GM23338 (cell line): ENCODE measurements around the gene ELFN1. TPM values are rescaled to one million over a fixed set of nuclear protein-coding genes. Genes with fewer than 3 reads are reported as not detected.

Experiments used
- ATAC-seq: fragments of 200-7000 bp; cut with Tn5 transposase; 3 replicates; pipeline ENCODE4 v1.9.1; 2020
- DNase-seq: peaks from one replicate; pipeline ENCODE4 v3.0.0-alpha.2; 2015; ENCODE audit warnings: low spot score
- H2AFZ ChIP-seq: fragments of 200-600 bp; sonication (generic); 2 replicates; pipeline ENCODE4 v1.8.0; 2016; ENCODE audit warnings: antibody characterized with exemption, mild to moderate bottlenecking, moderate library complexity
- H3F3A ChIP-seq: fragments of 200-600 bp; sonication (generic); replicated peaks from 2 replicates; pipeline ENCODE4 v1.8.0; 2017; ENCODE audit warnings: antibody characterized with exemption, mixed run types, low read depth
- H3K27ac ChIP-seq: fragments of 200-600 bp; sonication (generic); 2 replicates; pipeline ENCODE4 v1.6.1; 2016; ENCODE audit warnings: low read depth
- H3K27me3 ChIP-seq: fragments of 200-600 bp; sonication (generic); 2 replicates; pipeline ENCODE4 v1.8.0; 2016; ENCODE audit warnings: mild to moderate bottlenecking, mixed run types, moderate library complexity; ENCODE audit not compliant: insufficient read depth
- H3K36me3 ChIP-seq: fragments of 200-600 bp; sonication (generic); 2 replicates; pipeline ENCODE4 v1.8.0; 2016; ENCODE audit warnings: mild to moderate bottlenecking; ENCODE audit not compliant: insufficient read depth
- H3K4me1 ChIP-seq: fragments of 200-600 bp; sonication (generic); 2 replicates; pipeline ENCODE4 v1.8.0; 2016; ENCODE audit warnings: mild to moderate bottlenecking, moderate library complexity; ENCODE audit not compliant: insufficient read depth
- H3K4me2 ChIP-seq: fragments of 200-600 bp; sonication (generic); 2 replicates; pipeline ENCODE4 v1.7.1; 2017; ENCODE audit warnings: mixed run types
- H3K4me3 ChIP-seq: fragments of 200-600 bp; sonication (generic); 2 replicates; pipeline ENCODE4 v1.6.1; 2016; ENCODE audit warnings: mixed run types
- H3K79me2 ChIP-seq: fragments of 200-600 bp; sonication (generic); replicated peaks from 2 replicates; pipeline ENCODE4 v1.8.0; 2017; ENCODE audit warnings: mild to moderate bottlenecking; ENCODE audit not compliant: insufficient read depth
- H3K9me2 ChIP-seq: fragments of 200-600 bp; sonication (generic); 2 replicates; pipeline ENCODE4 v1.8.0; 2017; ENCODE audit not compliant: insufficient read depth
- H4K20me1 ChIP-seq: fragments of 200-600 bp; sonication (generic); replicated peaks from 2 replicates; pipeline ENCODE4 v1.8.0; 2017; ENCODE audit warnings: mild to moderate bottlenecking; ENCODE audit not compliant: insufficient read depth
- H3K27ac Mint-ChIP-seq: 2 replicates; pipeline ENCODE4 v1.8.0; 2020; ENCODE audit warnings: inconsistent platforms, mild to moderate bottlenecking, moderate library complexity, mixed read lengths
- H3K27me3 Mint-ChIP-seq: 3 replicates; pipeline ENCODE4 v1.8.0; 2022; ENCODE audit warnings: low read depth, mild to moderate bottlenecking, moderate library complexity, mixed read lengths, inconsistent platforms; ENCODE audit not compliant: insufficient read depth, poor library complexity
- H3K36me3 Mint-ChIP-seq: 3 replicates; pipeline ENCODE4 v1.8.0; 2021; ENCODE audit warnings: low read depth, mild to moderate bottlenecking, inconsistent platforms, moderate library complexity, mixed read lengths
- H3K4me1 Mint-ChIP-seq: 3 replicates; pipeline ENCODE4 v1.8.0; 2020; ENCODE audit warnings: mild to moderate bottlenecking, inconsistent platforms, mixed read lengths
- H3K4me3 Mint-ChIP-seq: 3 replicates; pipeline ENCODE4 v1.8.0; 2021; ENCODE audit warnings: moderate library complexity, mild to moderate bottlenecking, inconsistent platforms, mixed read lengths
- H3K9me3 Mint-ChIP-seq: 3 replicates; pipeline ENCODE4 v1.8.0; 2020; ENCODE audit warnings: moderate library complexity, mild to moderate bottlenecking, inconsistent platforms, mixed read lengths
- CREB1 ChIP-seq: fragments of 250-450 bp; sonication (Bioruptor Pico); IDR thresholded peaks from 2 replicates; pipeline ENCODE4 v1.5.0; 2020; ENCODE audit warnings: low read depth, mild to moderate bottlenecking, moderate library complexity
- ETS1 ChIP-seq: IDR thresholded peaks from 2 replicates; pipeline ENCODE4 v1.6.1; 2016; ENCODE audit warnings: antibody characterized with exemption
- JUNB ChIP-seq: IDR thresholded peaks from one replicate; pipeline ENCODE4 v1.6.1; 2016; ENCODE audit warnings: antibody characterized with exemption; ENCODE audit not compliant: unreplicated experiment
- POLR2AphosphoS5 ChIP-seq: IDR thresholded peaks from 2 replicates; pipeline ENCODE4 v1.6.1; 2016; ENCODE audit warnings: antibody characterized with exemption, low read depth
- REST ChIP-seq: IDR thresholded peaks from one replicate; pipeline ENCODE4 v1.6.1; 2018; ENCODE audit warnings: antibody characterized with exemption; ENCODE audit not compliant: unreplicated experiment
- STAT1 ChIP-seq: IDR thresholded peaks from one replicate; pipeline ENCODE4 v1.6.1; 2016; ENCODE audit warnings: antibody characterized with exemption; ENCODE audit not compliant: unreplicated experiment
- ZNF114 ChIP-seq: fragments of 250-450 bp; sonication (Bioruptor Pico); IDR thresholded peaks from 2 replicates; pipeline ENCODE4 v1.5.0; 2020; ENCODE audit warnings: mild to moderate bottlenecking, moderate library complexity
- ZNF462 ChIP-seq: fragments of 250-450 bp; sonication (Bioruptor Pico); IDR thresholded peaks from 2 replicates; pipeline ENCODE4 v1.5.0; 2020; ENCODE audit warnings: mild to moderate bottlenecking, moderate library complexity
- polyA plus RNA-seq: library from polyadenylated mRNA; unstranded; fragments of >200 nt; fragmentation: Nextera tagmentation; extraction: Ambion mirVana; gene quantifications from 2 replicates; pipeline ENCODE4 v1.2.1, GENCODE V29; 2016
- total RNA-seq: library from RNA; depleted of rRNA; stranded (reverse); fragments of >200 nt; shearing (Covaris generic); gene quantifications from 2 replicates; pipeline ENCODE4 v1.2.3, GENCODE V29; 2014

ELFN1 gene
- total and polyA plus RNA-seq, 2 experiments from 2014 or later, result 0.08 to 3.5 TPM

GRCh38 chr7:1698951-1699350, 28.9 kb downstream of the ELFN1 start:
- ATAC-seq, result no peak

More at GRCh38 chr7:1698951-1699350, 28.9 kb downstream of the ELFN1 start:
- DNase-seq, result no peak
- Mint-ChIP-seq H3K27ac (no peak overlapping the region), H3K4me1 (peaks cover 28% of the 10 kb centered on the region), H3K4me3 (no peak overlapping the region), H3K9me3 (peaks cover 27% of the 10 kb centered on the region), H3K36me3 (peaks cover 17% of the 10 kb centered on the region; the same call in 2 of the 3 replicates), H3K27me3 (peaks cover 14% of the 10 kb centered on the region)
- H2AFZ ChIP-seq, result no peak overlapping the region
- no peak overlapping the region for H3K4me3 ChIP-seq
- no peaks in the 10 kb centered on the region; the same call in 1 of the 2 replicates for H3K9me2 ChIP-seq
- H3K79me2 ChIP-seq, result no peaks in the 10 kb centered on the region
- H3K36me3 ChIP-seq, result no peaks in the 10 kb centered on the region
- no peak overlapping the region for H3K4me2 ChIP-seq
- H3K4me1 ChIP-seq, result peaks cover 17% of the 10 kb centered on the region
- no peaks in the 10 kb centered on the region for H3F3A ChIP-seq
- H3K27me3 ChIP-seq, result no peaks in the 10 kb centered on the region
- no peak overlapping the region for H3K27ac ChIP-seq
- TF ChIP-seq POLR2AphosphoS5 (no peak), ETS1 (no peak), JUNB (no peak), ZNF462 (no peak), STAT1 (no peak), REST (no peak), ZNF114 (CRISPR knock-in tag) (no peak), CREB1 (CRISPR knock-in tag) (no peak)
- no peaks in the 10 kb centered on the region for H4K20me1 ChIP-seq
